ENCODE results near the gene OTOGL.

The OTOGL gene

DNA sequence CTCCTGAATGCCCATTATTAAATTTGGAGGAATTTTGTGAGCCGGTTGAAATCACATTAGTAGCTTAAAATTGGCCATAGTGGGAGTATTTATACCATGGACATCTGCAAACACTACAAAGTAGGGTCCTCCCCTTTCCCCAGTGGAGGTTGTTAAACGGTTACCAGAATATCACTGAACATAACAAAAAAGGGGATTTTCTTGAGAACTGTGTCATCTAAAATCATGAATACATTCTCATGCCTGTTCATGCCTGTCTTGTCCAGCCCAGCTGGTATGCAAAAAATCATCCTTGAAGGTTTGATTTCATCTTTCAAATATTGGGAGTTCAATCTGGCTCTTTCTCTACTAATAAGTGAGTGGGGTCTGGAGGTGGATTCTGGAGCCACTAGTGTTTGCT lies 96.4 kb downstream of the OTOGL start:
- H3K4me3 ChIP-seq (ENCODE audit: low read depth, low read length) = no peak overlapping the region
- TF ChIP-seq, protein P1, sequence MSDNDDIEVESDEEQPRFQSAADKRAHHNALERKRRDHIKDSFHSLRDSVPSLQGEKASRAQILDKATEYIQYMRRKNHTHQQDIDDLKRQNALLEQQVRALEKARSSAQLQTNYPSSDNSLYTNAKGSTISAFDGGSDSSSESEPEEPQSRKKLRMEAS (IDR thresholded peaks at IDR 0.05; ENCODE audit: low read depth, low read length) = no peak
- TF ChIP-seq POLR2A (IDR thresholded peaks at IDR 0.05; ENCODE audit: extremely low read depth, insufficient read length) (no peak), MYC (IDR thresholded peaks at IDR 0.05; ENCODE audit: low read depth, low read length) (no peak)
- TF ChIP-seq, protein P2, sequence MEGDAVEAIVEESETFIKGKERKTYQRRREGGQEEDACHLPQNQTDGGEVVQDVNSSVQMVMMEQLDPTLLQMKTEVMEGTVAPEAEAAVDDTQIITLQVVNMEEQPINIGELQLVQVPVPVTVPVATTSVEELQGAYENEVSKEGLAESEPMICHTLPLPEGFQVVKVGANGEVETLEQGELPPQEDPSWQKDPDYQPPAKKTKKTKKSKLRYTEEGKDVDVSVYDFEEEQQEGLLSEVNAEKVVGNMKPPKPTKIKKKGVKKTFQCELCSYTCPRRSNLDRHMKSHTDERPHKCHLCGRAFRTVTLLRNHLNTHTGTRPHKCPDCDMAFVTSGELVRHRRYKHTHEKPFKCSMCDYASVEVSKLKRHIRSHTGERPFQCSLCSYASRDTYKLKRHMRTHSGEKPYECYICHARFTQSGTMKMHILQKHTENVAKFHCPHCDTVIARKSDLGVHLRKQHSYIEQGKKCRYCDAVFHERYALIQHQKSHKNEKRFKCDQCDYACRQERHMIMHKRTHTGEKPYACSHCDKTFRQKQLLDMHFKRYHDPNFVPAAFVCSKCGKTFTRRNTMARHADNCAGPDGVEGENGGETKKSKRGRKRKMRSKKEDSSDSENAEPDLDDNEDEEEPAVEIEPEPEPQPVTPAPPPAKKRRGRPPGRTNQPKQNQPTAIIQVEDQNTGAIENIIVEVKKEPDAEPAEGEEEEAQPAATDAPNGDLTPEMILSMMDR (IDR thresholded peaks at IDR 0.05; ENCODE audit: low read depth, low read length) = no peak
- no peak for DNase-seq (ENCODE audit: low read depth)

DNA sequence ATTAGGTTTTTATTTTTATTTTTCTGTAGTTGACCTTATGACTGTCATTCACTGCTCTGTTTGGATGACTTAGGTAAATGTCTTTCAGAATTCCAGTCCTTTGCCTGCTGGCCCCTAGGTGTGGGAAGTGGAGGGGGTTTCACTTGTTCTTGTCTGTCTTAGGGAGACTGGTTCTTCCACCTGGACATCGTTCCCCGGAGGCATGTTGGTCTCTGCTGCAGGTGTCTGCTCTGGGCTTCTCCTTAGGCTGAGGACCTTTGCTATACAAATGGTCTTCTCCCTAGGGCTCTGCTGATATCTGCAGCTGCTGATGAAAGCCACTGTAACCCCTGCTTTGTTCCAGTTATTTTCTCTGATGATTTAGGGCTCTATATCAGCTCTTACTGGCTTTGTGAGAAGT lies 97.1 kb downstream of the OTOGL start:
- no peak for DNase-seq (ENCODE audit: low read depth)
- no peak overlapping the region for H3K4me3 ChIP-seq (ENCODE audit: low read depth, low read length)
- TF ChIP-seq POLR2A (IDR thresholded peaks at IDR 0.05; ENCODE audit: extremely low read depth, insufficient read length) (no peak), MYC (IDR thresholded peaks at IDR 0.05; ENCODE audit: low read depth, low read length) (no peak)
- TF ChIP-seq, protein P1 (IDR thresholded peaks at IDR 0.05; ENCODE audit: low read depth, low read length) = no peak
- TF ChIP-seq, protein P2 (IDR thresholded peaks at IDR 0.05; ENCODE audit: low read depth, low read length) = no peak

DNA sequence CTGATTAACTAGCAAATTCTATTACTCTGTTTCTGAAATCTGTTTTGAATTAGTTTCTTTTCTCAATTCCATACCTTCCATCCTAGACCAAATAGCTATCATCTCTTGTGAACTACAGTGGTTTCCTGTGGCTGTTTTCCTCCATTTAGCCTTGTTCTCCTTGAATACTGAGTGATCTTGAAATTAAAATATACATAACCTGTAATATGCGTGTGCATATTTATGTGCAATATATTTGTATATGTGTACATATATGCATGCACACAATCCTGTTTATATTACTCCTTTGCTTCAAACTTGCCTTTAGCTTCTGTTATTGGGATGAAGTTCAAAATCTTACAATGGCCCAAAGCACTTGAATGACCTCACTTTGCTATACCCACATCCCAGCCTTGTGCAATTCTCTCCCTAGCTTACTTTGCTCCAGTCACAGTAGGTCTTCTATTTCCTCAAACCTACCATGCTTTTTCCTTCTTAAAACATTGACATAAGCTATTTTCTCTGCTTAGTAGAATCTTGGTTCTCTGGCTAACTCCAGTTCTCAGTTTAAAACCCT lies 99.5 kb downstream of the OTOGL start:
- TF ChIP-seq, protein P1 (IDR thresholded peaks at IDR 0.05; ENCODE audit: low read depth, low read length) = no peak
- TF ChIP-seq MYC (IDR thresholded peaks at IDR 0.05; ENCODE audit: low read depth, low read length) (no peak), POLR2A (IDR thresholded peaks at IDR 0.05; ENCODE audit: extremely low read depth, insufficient read length) (no peak)
- TF ChIP-seq, protein P2 (IDR thresholded peaks at IDR 0.05; ENCODE audit: low read depth, low read length) = no peak
- H3K4me3 ChIP-seq (ENCODE audit: low read depth, low read length) = no peak overlapping the region
- DNase-seq (ENCODE audit: low read depth) = no peak

DNA sequence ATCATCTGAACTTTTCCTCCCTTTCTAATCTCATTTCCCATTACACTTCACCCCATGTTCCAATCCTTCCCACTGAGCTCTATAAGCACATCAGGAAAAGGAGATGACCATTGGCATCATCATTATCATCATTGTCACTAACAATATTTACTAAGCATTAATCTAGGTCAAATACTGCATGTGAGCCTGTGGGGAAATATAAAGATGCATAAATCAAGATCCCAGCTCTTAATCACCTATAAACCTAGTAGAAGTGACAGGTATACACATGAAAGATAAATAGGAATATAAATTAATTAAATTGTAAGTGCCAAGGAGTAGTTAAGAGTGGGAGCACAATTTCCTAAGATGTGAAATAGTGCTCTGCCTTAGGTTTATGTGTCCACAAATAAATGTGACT lies 100.6 kb downstream of the OTOGL start:
- DNase-seq (ENCODE audit: low read depth) = no peak
- H3K4me3 ChIP-seq (ENCODE audit: low read depth, low read length) = no peak overlapping the region
- TF ChIP-seq, protein P2 (IDR thresholded peaks at IDR 0.05; ENCODE audit: low read depth, low read length) = no peak
- TF ChIP-seq MYC (IDR thresholded peaks at IDR 0.05; ENCODE audit: low read depth, low read length) (no peak), POLR2A (IDR thresholded peaks at IDR 0.05; ENCODE audit: extremely low read depth, insufficient read length) (no peak)
- TF ChIP-seq, protein P1 (IDR thresholded peaks at IDR 0.05; ENCODE audit: low read depth, low read length) = no peak

DNA sequence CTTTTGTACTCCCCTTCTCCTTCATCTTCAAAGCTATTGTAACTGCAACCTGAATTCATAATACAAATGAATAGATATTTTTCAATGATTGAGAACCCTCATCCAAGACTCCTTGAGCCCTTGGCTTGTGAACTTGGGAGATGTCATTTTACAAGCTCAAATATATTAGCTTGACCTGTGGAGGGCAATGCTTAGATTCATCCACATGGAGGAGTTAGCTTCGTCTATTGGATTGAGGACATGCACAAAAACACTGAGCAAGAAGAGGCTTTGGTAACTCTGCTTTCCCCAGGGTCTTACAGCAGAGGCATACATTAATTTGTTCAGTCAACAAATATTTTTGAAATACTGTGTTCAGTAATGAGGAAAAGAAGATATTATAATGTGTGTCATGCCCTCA lies 101.1 kb downstream of the OTOGL start:
- TF ChIP-seq MYC (IDR thresholded peaks at IDR 0.05; ENCODE audit: low read depth, low read length) (no peak), POLR2A (IDR thresholded peaks at IDR 0.05; ENCODE audit: extremely low read depth, insufficient read length) (no peak)
- TF ChIP-seq, protein P2 (IDR thresholded peaks at IDR 0.05; ENCODE audit: low read depth, low read length) = no peak
- TF ChIP-seq, protein P1 (IDR thresholded peaks at IDR 0.05; ENCODE audit: low read depth, low read length) = no peak
- DNase-seq (ENCODE audit: low read depth) = no peak
- no peak overlapping the region for H3K4me3 ChIP-seq (ENCODE audit: low read depth, low read length)
